ENCODE data around the gene ICE1. TPM values are rescaled to one million over a fixed set of nuclear protein-coding genes. Genes with fewer than 3 reads are reported as not detected.

ICE1 gene
- polyA plus RNA-seq, 2 of the 4 experiments (the other 2 are of a cell fraction) = 16.3 to 33.1 TPM

- TF ChIP-seq BHLHE40 (IDR thresholded peaks at IDR 0.05; ENCODE audit: low read depth, low read length) (no peak), PBX3 (IDR thresholded peaks at IDR 0.05) (peak; percentile 68; the same call in 1 of the 2 replicates), EHMT2 (IDR thresholded peaks at IDR 0.05; ENCODE audit: low read depth) (no peak), HOXB5 (CRISPR knock-in tag; IDR thresholded peaks at IDR 0.05) (no peak), ZFP36 (IDR thresholded peaks at IDR 0.05; ENCODE audit: borderline replicate concordance, partially characterized antibody) (no peak), PHF8 (IDR thresholded peaks at IDR 0.05; ENCODE audit: borderline replicate concordance, low read depth) (peak; percentile 88; the same call in 1 of the 2 replicates), GATA3 (IDR thresholded peaks at IDR 0.05; ENCODE audit: borderline replicate concordance) (no peak), ZNF302 (CRISPR knock-in tag; IDR thresholded peaks at IDR 0.05) (no peak)
These were observed at the start of gene ICE1 (continued) for GRCh38 chr5:5421961-5422818.

- TF ChIP-seq ZFP36 (IDR thresholded peaks at IDR 0.05; ENCODE audit: borderline replicate concordance, partially characterized antibody) (no peak), SMC3 (IDR thresholded peaks at IDR 0.05) (no peak), PBX3 (IDR thresholded peaks at IDR 0.05) (no peak), ESRRA (IDR thresholded peaks at IDR 0.05; ENCODE audit: borderline replicate concordance, low read length) (no peak), ZNF302 (CRISPR knock-in tag; IDR thresholded peaks at IDR 0.05) (no peak), RFX5 (IDR thresholded peaks at IDR 0.05) (no peak), RCOR1 (IDR thresholded peaks at IDR 0.05; ENCODE audit: low read depth, low read length) (no peak), POLR2AphosphoS2 (conservative IDR thresholded peaks at IDR 0.05; ENCODE audit: low read length) (no peak), EHF (CRISPR knock-in tag; IDR thresholded peaks at IDR 0.05) (no peak), NFE2L2 (conservative IDR thresholded peaks at IDR 0.05; ENCODE audit: low read length) (no peak), FOXS1 (CRISPR knock-in tag; IDR thresholded peaks at IDR 0.05) (no peak), RNF2 (IDR thresholded peaks at IDR 0.05; ENCODE audit: borderline replicate concordance, low read depth) (no peak), EP300 (IDR thresholded peaks at IDR 0.05) (no peak), RARB (CRISPR knock-in tag; IDR thresholded peaks at IDR 0.05) (no peak)
- CTCF ChIA-PET = no interaction called here
- ATAC-seq = no peak
- Histone ChIP-seq H3K27ac (no peak overlapping the region), H3K4me3 (no peak overlapping the region), H3K4me2 (no peak overlapping the region), H3K4me1 (no peaks in the 10 kb centered on the region), H3K9me3 (no peaks in the 10 kb centered on the region)
- WGBS (ENCODE audit: missing lambda C conversion rate) = 71% methylated on average over 10 of the region's 10 CpGs
- no peak for FAIRE-seq
- DNase-seq (ENCODE audit: low read depth in 1 of 2, low spot score in 1 of 2) = no peak
- POLR2A ChIA-PET = no interaction called here
These were observed 49.5 kb upstream of the ICE1 start for GRCh38 chr5:5372930-5373329.

- DNase-seq (ENCODE audit: low read depth in 1 of 2, low spot score in 1 of 2) (no peak), ATAC-seq (no peak), FAIRE-seq (no peak)
- 65% methylated on average over 2 of the region's 2 CpGs for WGBS (ENCODE audit: missing lambda C conversion rate)
- Histone ChIP-seq H3K4me2 (no peak overlapping the region), H3K9me3 (peaks cover 2% of the 10 kb centered on the region; the same call in 1 of the 3 replicates), H3K4me1 (no peaks in the 10 kb centered on the region), H3K4me3 (no peak overlapping the region), H3K27ac (no peak overlapping the region)
- ChIA-PET POLR2A (no interaction called here), CTCF (no interaction called here)
- TF ChIP-seq CEBPB (IDR thresholded peaks at IDR 0.05) (no peak), TP53 (CRISPR knock-in tag; IDR thresholded peaks at IDR 0.05) (no peak), BCL3 (IDR thresholded peaks at IDR 0.05) (no peak), FOSL2 (IDR thresholded peaks at IDR 0.05) (no peak), FOSL2 (CRISPR knock-in tag; IDR thresholded peaks at IDR 0.05) (no peak), EHMT2 (IDR thresholded peaks at IDR 0.05; ENCODE audit: low read depth) (no peak), ELK1 (IDR thresholded peaks at IDR 0.05; ENCODE audit: low read depth, low read length) (no peak), NPAS2 (CRISPR knock-in tag; IDR thresholded peaks at IDR 0.05; ENCODE audit: borderline replicate concordance) (no peak), BHLHE40 (IDR thresholded peaks at IDR 0.05; ENCODE audit: low read depth, low read length) (no peak), JUNB (IDR thresholded peaks at IDR 0.05) (no peak), MAFK (IDR thresholded peaks at IDR 0.05; ENCODE audit: partially characterized antibody) (no peak), HOXB5 (CRISPR knock-in tag; IDR thresholded peaks at IDR 0.05) (no peak), RCOR1 (IDR thresholded peaks at IDR 0.05; ENCODE audit: low read depth, low read length) (no peak), ATOH8 (CRISPR knock-in tag; IDR thresholded peaks at IDR 0.05; ENCODE audit: low read depth) (no peak), HOXA7 (CRISPR knock-in tag; IDR thresholded peaks at IDR 0.05) (no peak)
These were observed 49.0 kb upstream of the ICE1 start for GRCh38 chr5:5373351-5373989.

Measured in A549 (cell line).